Measurements from ENCODE around the gene ZNF423.

- TF ChIP-seq CTCF (IDR thresholded peaks at IDR 0.05 in 2 of 3, conservative IDR thresholded peaks at IDR 0.05 in 1 of 3; ENCODE audit: insufficient read depth in 2 of 3, low read depth in 1 of 3, low read length in 3 of 3) (no peak), SFPQ (IDR thresholded peaks at IDR 0.05; ENCODE audit: low read depth, low read length) (no peak), RAD21 (CRISPR knock-in tag; conservative IDR thresholded peaks at IDR 0.05 in 1 of 2, IDR thresholded peaks at IDR 0.05 in 1 of 2) (no peak), MAX (CRISPR knock-in tag; IDR thresholded peaks at IDR 0.05) (no peak), KLF16 (IDR thresholded peaks at IDR 0.05) (no peak), SETDB1 (IDR thresholded peaks at IDR 0.05; ENCODE audit: low read length) (no peak), ZNF655 (CRISPR knock-in tag; IDR thresholded peaks at IDR 0.05) (no peak), EP300 (IDR thresholded peaks at IDR 0.05; ENCODE audit: low read length) (no peak), ATF2 (CRISPR knock-in tag; IDR thresholded peaks at IDR 0.05) (no peak), ELF1 (tag; IDR thresholded peaks at IDR 0.05) (no peak), TRIM28 (IDR thresholded peaks at IDR 0.05) (no peak), ZNF512 (tag; IDR thresholded peaks at IDR 0.05) (no peak), ZC3H4 (CRISPR knock-in tag; IDR thresholded peaks at IDR 0.05; ENCODE audit: borderline replicate concordance) (no peak)
These were observed 237.0 kb downstream of the ZNF423 start for GRCh38 chr16:49618955-49619354.
